ENCODE results near the gene IFT20.

DNA sequence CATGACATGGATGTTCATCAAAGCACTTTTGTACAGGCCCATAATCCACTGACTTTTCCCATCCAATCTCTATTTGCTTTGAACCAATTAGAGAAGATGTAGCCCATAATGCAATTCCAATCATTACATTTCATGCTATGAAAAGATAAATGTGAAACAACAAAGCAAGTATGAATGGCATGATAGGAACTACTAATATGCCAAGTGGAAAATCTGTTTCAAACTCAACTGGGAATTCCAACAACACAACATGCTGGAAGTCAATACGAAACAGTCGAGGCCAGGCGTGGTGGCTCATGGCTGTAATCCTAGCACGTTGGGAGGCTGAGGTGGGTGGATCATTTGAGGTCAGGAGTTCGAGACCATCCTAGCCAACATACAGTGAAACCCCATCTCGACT lies 55.9 kb downstream of the IFT20 start:
- TF ChIP-seq, protein P1, sequence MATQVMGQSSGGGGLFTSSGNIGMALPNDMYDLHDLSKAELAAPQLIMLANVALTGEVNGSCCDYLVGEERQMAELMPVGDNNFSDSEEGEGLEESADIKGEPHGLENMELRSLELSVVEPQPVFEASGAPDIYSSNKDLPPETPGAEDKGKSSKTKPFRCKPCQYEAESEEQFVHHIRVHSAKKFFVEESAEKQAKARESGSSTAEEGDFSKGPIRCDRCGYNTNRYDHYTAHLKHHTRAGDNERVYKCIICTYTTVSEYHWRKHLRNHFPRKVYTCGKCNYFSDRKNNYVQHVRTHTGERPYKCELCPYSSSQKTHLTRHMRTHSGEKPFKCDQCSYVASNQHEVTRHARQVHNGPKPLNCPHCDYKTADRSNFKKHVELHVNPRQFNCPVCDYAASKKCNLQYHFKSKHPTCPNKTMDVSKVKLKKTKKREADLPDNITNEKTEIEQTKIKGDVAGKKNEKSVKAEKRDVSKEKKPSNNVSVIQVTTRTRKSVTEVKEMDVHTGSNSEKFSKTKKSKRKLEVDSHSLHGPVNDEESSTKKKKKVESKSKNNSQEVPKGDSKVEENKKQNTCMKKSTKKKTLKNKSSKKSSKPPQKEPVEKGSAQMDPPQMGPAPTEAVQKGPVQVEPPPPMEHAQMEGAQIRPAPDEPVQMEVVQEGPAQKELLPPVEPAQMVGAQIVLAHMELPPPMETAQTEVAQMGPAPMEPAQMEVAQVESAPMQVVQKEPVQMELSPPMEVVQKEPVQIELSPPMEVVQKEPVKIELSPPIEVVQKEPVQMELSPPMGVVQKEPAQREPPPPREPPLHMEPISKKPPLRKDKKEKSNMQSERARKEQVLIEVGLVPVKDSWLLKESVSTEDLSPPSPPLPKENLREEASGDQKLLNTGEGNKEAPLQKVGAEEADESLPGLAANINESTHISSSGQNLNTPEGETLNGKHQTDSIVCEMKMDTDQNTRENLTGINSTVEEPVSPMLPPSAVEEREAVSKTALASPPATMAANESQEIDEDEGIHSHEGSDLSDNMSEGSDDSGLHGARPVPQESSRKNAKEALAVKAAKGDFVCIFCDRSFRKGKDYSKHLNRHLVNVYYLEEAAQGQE (IDR thresholded peaks at IDR 0.05; ENCODE audit: unreplicated experiment): no peak
- TF ChIP-seq, protein P2, sequence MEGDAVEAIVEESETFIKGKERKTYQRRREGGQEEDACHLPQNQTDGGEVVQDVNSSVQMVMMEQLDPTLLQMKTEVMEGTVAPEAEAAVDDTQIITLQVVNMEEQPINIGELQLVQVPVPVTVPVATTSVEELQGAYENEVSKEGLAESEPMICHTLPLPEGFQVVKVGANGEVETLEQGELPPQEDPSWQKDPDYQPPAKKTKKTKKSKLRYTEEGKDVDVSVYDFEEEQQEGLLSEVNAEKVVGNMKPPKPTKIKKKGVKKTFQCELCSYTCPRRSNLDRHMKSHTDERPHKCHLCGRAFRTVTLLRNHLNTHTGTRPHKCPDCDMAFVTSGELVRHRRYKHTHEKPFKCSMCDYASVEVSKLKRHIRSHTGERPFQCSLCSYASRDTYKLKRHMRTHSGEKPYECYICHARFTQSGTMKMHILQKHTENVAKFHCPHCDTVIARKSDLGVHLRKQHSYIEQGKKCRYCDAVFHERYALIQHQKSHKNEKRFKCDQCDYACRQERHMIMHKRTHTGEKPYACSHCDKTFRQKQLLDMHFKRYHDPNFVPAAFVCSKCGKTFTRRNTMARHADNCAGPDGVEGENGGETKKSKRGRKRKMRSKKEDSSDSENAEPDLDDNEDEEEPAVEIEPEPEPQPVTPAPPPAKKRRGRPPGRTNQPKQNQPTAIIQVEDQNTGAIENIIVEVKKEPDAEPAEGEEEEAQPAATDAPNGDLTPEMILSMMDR (conservative IDR thresholded peaks at IDR 0.05; ENCODE audit: low read depth in 2 of 2): no peak
- no peak for TF ChIP-seq EZH2 (IDR thresholded peaks at IDR 0.05; ENCODE audit: low read depth, unreplicated experiment)
- no peak for TF ChIP-seq CREB1 (CRISPR knock-in tag; IDR thresholded peaks at IDR 0.05; ENCODE audit: low read depth)
- TF ChIP-seq POLR2AphosphoS5 (IDR thresholded peaks at IDR 0.05; ENCODE audit: low read depth): no peak
- TF ChIP-seq JUNB (IDR thresholded peaks at IDR 0.05; ENCODE audit: unreplicated experiment): no peak
- no peak for TF ChIP-seq ZNF331 (CRISPR knock-in tag; IDR thresholded peaks at IDR 0.05; ENCODE audit: low read depth)
- TF ChIP-seq EZH2phosphoT487 (IDR thresholded peaks at IDR 0.05; ENCODE audit: unreplicated experiment): no peak
- TF ChIP-seq STAT1 (IDR thresholded peaks at IDR 0.05; ENCODE audit: unreplicated experiment): no peak

Data from GM23338 (cell line).